Measurements from ENCODE around the gene IL25. TPM values are rescaled to one million over a fixed set of nuclear protein-coding genes. Genes with fewer than 3 reads are reported as not detected.
A peak's percentile ranks its signal among the peaks of the same experiment; 100 is the strongest.
"Not testable (repeated sequence)": the region's sequence is repeated elsewhere in the genome, so short reads cannot be mapped to it uniquely, and the experiment has no call there.

IL25 gene
- total and polyA plus RNA-seq, 5 donors from 2014 or later: not detected

GRCh38 chr14:23421594-23421993 lies 49.0 kb downstream of the IL25 start:
- Histone ChIP-seq H3K4me3 (ENCODE audit: low read depth, low read length) (no peak overlapping the region), H3K9me3 (ENCODE audit: control insufficient read depth in 2 of 2, low read length in 2 of 2) (no peaks in the 10 kb centered on the region), H3K4me1 (ENCODE audit: control insufficient read depth, insufficient read depth, low read length, poor library complexity, severe bottlenecking) (no peaks in the 10 kb centered on the region), H3K36me3 (ENCODE audit: control insufficient read depth, insufficient read depth, low read length) (no peaks in the 10 kb centered on the region), H3K27me3 (ENCODE audit: control insufficient read depth, insufficient read depth, low read length) (no peaks in the 10 kb centered on the region), H3K27ac (ENCODE audit: insufficient read depth, low read length, poor library complexity, severe bottlenecking) (no peak overlapping the region)
- peak in 1 of 3 donors; percentile 34 for DNase-seq
- Mint-ChIP-seq H3K4me1 (no peaks in the 10 kb centered on the region), H3K27ac (no peak overlapping the region), H3K36me3 (no peaks in the 10 kb centered on the region), H3K9me3 (no peaks in the 10 kb centered on the region), H3K27me3 (peaks cover 4% of the 10 kb centered on the region), H3K4me3 (no peak overlapping the region)
- ATAC-seq (ENCODE audit: low read depth in 2 of 2): no peak

DNA sequence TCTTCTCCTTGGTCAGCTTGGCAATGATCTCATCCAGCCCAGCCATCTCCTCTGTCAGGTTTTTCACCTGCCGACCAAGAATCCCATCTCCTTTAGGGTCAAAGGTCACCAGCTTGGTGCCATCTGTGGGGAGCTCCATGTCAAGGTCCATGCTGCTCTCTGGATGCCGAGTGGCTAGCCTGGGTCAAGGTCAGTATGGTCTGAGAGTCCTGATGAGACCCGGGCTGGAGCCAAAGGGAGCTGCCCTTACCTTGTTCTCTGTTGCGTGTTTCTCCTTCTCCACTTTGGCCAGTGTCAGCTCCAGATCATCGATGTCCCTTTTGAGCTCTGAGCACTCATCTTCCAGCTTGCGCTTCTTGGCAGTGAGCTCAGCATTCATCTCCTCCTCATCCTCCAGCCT lies 51.0 kb downstream of the IL25 start:
- H3K27me3 Mint-ChIP-seq: peaks cover 9% of the 10 kb centered on the region
- H3K4me3 Mint-ChIP-seq: no peak overlapping the region
- H3K4me1 Mint-ChIP-seq: no peaks in the 10 kb centered on the region
- Histone ChIP-seq H3K27me3 (ENCODE audit: control insufficient read depth, insufficient read depth, low read length) (peaks cover 2% of the 10 kb centered on the region), H3K36me3 (ENCODE audit: control insufficient read depth, insufficient read depth, low read length) (no peaks in the 10 kb centered on the region), H3K9me3 (ENCODE audit: control insufficient read depth in 2 of 2, low read length in 2 of 2) (no peaks in the 10 kb centered on the region), H3K27ac (ENCODE audit: insufficient read depth, low read length, poor library complexity, severe bottlenecking) (no peak overlapping the region), H3K4me1 (ENCODE audit: control insufficient read depth, insufficient read depth, low read length, poor library complexity, severe bottlenecking) (no peaks in the 10 kb centered on the region), H3K4me3 (ENCODE audit: low read depth, low read length) (no peak overlapping the region)
- no peaks in the 10 kb centered on the region for H3K36me3 Mint-ChIP-seq
- H3K9me3 Mint-ChIP-seq: peaks cover 0 to 2% (median 0%) of the 10 kb centered on the region in 7 donors
- ATAC-seq (ENCODE audit: low read depth in 2 of 2) (no peak), DNase-seq (no peak)
- H3K27ac Mint-ChIP-seq: peak overlapping the region in 1 of 3 donors; percentile 52

GRCh38 chr14:23425169-23425568 lies 52.6 kb downstream of the IL25 start:
- Histone ChIP-seq H3K27ac (ENCODE audit: insufficient read depth, low read length, poor library complexity, severe bottlenecking) (no peak overlapping the region), H3K9me3 (ENCODE audit: control insufficient read depth in 2 of 2, low read length in 2 of 2) (no peaks in the 10 kb centered on the region), H3K27me3 (ENCODE audit: control insufficient read depth, insufficient read depth, low read length) (peaks cover 2% of the 10 kb centered on the region), H3K4me3 (ENCODE audit: low read depth, low read length) (no peak overlapping the region), H3K36me3 (ENCODE audit: control insufficient read depth, insufficient read depth, low read length) (no peaks in the 10 kb centered on the region), H3K4me1 (ENCODE audit: control insufficient read depth, insufficient read depth, low read length, poor library complexity, severe bottlenecking) (no peaks in the 10 kb centered on the region)
- peaks cover 5% of the 10 kb centered on the region for H3K27me3 Mint-ChIP-seq
- no peak overlapping the region for H3K4me3 Mint-ChIP-seq
- H3K9me3 Mint-ChIP-seq: peaks cover 0 to 2% (median 0%) of the 10 kb centered on the region in 7 donors
- ATAC-seq (ENCODE audit: low read depth in 2 of 2) (no peak), DNase-seq (no peak)
- H3K36me3 Mint-ChIP-seq: no peaks in the 10 kb centered on the region
- H3K4me1 Mint-ChIP-seq: no peaks in the 10 kb centered on the region
- no peak overlapping the region for H3K27ac Mint-ChIP-seq

GRCh38 chr14:23425798-23426197 lies 53.2 kb downstream of the IL25 start:
- not testable (repeated sequence) for H3K4me3 ChIP-seq (ENCODE audit: low read depth, low read length); H3K36me3 Mint-ChIP-seq; H3K27me3 ChIP-seq (ENCODE audit: control insufficient read depth, insufficient read depth, low read length); DNase-seq; H3K27ac Mint-ChIP-seq; H3K27ac ChIP-seq (ENCODE audit: insufficient read depth, low read length, poor library complexity, severe bottlenecking); H3K4me1 ChIP-seq (ENCODE audit: control insufficient read depth, insufficient read depth, low read length, poor library complexity, severe bottlenecking); H3K36me3 ChIP-seq (ENCODE audit: control insufficient read depth, insufficient read depth, low read length); H3K9me3 Mint-ChIP-seq; ATAC-seq (ENCODE audit: low read depth in 2 of 2); H3K9me3 ChIP-seq (ENCODE audit: control insufficient read depth in 2 of 2, low read length in 2 of 2); H3K4me3 Mint-ChIP-seq; H3K4me1 Mint-ChIP-seq; H3K27me3 Mint-ChIP-seq

Other genes starting within 250 kb of the IL25 start
- not detected for gene SLC7A8, start 189.1 kb upstream of the IL25 start, total RNA-seq
- gene SLC7A8, start 189.1 kb upstream of the IL25 start, polyA plus RNA-seq: 1 to 10 TPM in 3 of 4 donors, under 1 TPM in 1; 0.48 to 1.8 (median 1.1) TPM
- not detected for gene RNF212B, start 134.9 kb upstream of the IL25 start, total RNA-seq
- gene RNF212B, start 134.9 kb upstream of the IL25 start, polyA plus RNA-seq: not detected
- 3.3 TPM for gene HOMEZ, start 86.7 kb upstream of the IL25 start, total RNA-seq
- gene HOMEZ, start 86.7 kb upstream of the IL25 start, polyA plus RNA-seq: 1 to 10 TPM; 4.7 to 7.4 (median 6.4) TPM
- gene PPP1R3E, start 70.0 kb upstream of the IL25 start, total RNA-seq: 33.2 TPM
- 1 to 10 TPM; 2.5 to 4.6 (median 2.9) TPM for gene PPP1R3E, start 70.0 kb upstream of the IL25 start, polyA plus RNA-seq
- gene BCL2L2, start 66.0 kb upstream of the IL25 start, total RNA-seq: 2.6 TPM
- not detected for gene BCL2L2, start 66.0 kb upstream of the IL25 start, polyA plus RNA-seq
- gene PABPN1, start 51.4 kb upstream of the IL25 start, total RNA-seq: 188 TPM
- gene PABPN1, start 51.4 kb upstream of the IL25 start, polyA plus RNA-seq: 100 to 1,000 TPM in 1 of 4 donors, 10 to 100 TPM in 3; 78.8 to 102 (median 89.3) TPM
- 3.2 TPM for gene SLC22A17, start 19.9 kb upstream of the IL25 start, total RNA-seq
- 1 to 10 TPM in 3 of 4 donors, under 1 TPM in 1; 0.94 to 3.2 (median 2.1) TPM for gene SLC22A17, start 19.9 kb upstream of the IL25 start, polyA plus RNA-seq
- not detected for gene EFS, start 7.6 kb upstream of the IL25 start, total RNA-seq
- gene EFS, start 7.6 kb upstream of the IL25 start, polyA plus RNA-seq: not detected
- 2.8 TPM for gene CMTM5, start 4.2 kb downstream of the IL25 start, total RNA-seq
- gene CMTM5, start 4.2 kb downstream of the IL25 start, polyA plus RNA-seq: not detected
- not detected for gene MYH6, start 35.5 kb downstream of the IL25 start, total RNA-seq
- not detected for gene MYH6, start 35.5 kb downstream of the IL25 start, polyA plus RNA-seq
- gene MYH7, start 62.9 kb downstream of the IL25 start, total RNA-seq: not detected
- not detected for gene MYH7, start 62.9 kb downstream of the IL25 start, polyA plus RNA-seq
- gene NGDN, start 96.9 kb downstream of the IL25 start, total RNA-seq: 102 TPM
- gene NGDN, start 96.9 kb downstream of the IL25 start, polyA plus RNA-seq: 10 to 100 TPM; 77.1 to 90.8 (median 84.8) TPM
- gene ZFHX2, start 179.0 kb downstream of the IL25 start, total RNA-seq: 0.42 TPM
- gene ZFHX2, start 179.0 kb downstream of the IL25 start, polyA plus RNA-seq: not detected
- gene THTPA, start 183.5 kb downstream of the IL25 start, total RNA-seq: 7.6 TPM
- 10 to 100 TPM in 3 of 4 donors, 1 to 10 TPM in 1; 7.5 to 14.6 (median 12.4) TPM for gene THTPA, start 183.5 kb downstream of the IL25 start, polyA plus RNA-seq
- 329 TPM for gene AP1G2, start 195.0 kb downstream of the IL25 start, total RNA-seq
- gene AP1G2, start 195.0 kb downstream of the IL25 start, polyA plus RNA-seq: 10 to 100 TPM; 56.1 to 84.9 (median 76.4) TPM
- gene JPH4, start 206.0 kb downstream of the IL25 start, total RNA-seq: not detected
- gene JPH4, start 206.0 kb downstream of the IL25 start, polyA plus RNA-seq: under 1 TPM in 1 of 4 donors, not detected in 3; 0.14 TPM

Data from CD4-positive, CD25-positive, alpha-beta regulatory T cell (primary cell).